NCI-H82 treated with DMSO at 0.1 percent for 48 hours (cell line): ENCODE results near the gene SNRPF.

ENCODE experiments used
- DNase-seq: peaks from one replicate; lab custom pipeline; 2025; ENCODE audit not compliant: unreplicated experiment; lab: John Stamatoyannopoulos, UW

SNRPF gene

DNA sequence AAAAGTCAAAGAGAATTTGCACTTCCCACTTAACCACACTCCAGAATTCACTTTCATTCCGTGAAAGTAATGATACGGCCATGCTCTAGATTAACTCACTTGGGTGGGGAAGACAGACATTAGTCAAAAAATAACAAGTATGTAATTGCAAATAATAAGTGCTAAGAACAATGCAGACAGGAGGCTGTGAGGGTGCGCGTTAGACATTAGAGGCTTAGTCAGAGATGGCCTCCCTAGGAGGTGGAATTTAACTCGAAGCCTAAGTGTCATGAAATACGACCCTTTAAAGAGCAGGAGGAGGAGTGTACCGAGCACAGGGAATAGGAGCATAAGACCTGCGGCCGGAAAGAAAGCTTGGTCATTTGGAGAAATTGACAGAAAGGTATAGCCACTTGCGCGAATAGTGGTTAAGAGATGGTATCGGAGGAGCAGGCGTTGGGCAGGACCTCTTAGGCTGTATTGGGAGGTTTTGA is 628 bp downstream of the SNRPF start:
- no peak for DNase-seq

DNA sequence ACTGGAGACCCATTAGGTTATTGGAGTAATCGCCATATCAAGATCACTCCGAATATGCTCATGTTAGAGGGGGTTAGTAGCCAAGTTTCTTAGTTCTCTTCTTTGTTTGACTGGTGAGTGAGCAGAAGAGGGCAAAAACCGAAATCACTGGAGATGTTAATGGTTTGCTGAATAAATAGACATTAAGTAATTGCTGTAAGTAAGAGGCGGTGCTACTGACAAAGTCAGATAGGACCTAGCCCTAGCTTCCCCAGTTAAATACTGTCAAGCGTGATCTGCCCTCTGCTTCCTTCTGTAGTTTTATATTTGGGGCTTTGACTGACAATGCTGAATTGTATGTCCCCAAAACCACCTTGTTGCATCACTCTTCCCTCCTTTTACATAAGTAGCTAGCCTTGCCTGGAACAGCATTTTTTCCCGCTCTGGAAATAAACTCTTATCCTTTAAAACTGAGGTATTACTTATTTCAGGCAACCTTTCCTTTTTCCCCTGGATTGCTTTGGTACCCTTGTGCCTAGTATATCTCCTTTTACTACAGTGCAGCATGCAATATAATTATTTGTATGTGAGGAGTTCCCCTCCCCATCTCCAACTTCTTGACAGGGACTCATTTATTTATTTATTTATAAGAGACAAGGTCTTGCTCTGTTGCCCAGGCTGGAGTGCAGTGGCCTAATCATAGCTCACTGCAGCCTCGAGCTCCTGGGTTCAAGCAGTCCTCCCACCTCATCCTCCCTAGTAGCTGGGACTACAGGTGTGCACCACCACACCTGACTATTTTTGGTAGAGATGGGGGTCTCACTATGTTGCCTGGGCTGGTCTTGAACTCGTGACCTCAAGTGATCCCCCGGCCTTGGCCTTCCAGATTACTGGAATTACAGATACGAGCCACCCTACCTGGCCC is 1.4 kb downstream of the SNRPF start:
- no peak for DNase-seq

DNA sequence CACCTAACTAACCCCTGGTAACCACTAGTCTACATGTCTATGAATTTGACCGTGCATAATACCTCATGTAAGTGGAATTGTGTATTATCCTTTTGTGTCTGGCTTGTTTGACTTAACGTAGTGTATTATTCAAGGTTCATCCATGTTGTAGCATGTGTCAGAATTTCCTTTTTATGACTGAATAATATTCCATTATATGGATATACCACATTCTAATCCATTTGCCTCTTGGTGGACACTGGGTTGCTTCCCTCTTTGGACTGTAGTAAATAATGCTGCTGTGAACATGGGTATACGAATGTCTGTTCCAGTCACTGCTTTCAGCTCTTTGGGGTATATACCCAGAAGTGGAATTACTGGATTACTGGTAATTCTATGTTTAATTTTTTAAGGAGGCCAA is 3.3 kb downstream of the SNRPF start:
- DNase-seq = no peak

DNA sequence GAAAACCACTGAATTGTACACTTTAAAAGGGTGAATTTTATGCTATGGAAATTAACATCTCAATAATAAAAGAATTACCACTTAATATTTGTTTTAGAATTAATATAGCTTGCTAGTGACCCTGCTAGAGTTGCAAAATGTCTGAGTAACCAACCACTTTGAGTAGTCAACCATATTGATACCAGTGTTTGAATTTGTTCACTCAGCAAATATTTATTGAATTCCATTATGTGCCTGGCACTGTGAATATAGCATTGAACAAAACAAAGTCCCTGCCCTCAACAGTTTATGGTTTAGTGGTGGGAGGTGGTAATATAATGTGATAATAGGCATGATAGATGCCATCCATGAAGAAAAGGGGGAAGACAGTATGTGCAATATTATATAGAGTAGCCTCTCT is 4.6 kb downstream of the SNRPF start:
- DNase-seq = no peak

DNA sequence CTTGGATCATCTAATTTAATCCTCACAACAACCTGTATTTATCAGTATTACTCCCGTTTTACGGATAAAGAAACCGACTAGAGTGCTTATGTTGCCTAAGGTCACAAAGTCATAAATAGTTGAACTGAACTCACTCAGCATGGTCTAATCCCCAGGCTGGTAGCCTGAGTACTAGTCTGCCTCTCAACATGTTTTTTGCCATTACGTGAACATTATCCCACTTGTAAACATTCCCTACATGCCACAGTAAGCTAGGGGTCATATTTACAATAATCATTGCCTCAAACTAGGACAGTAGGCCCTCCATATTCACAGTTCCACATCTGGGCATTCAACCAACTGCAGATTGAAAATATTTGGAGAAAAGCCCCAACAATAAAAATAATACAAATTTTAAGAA is 12.1 kb downstream of the SNRPF start:
- DNase-seq = no peak

DNA sequence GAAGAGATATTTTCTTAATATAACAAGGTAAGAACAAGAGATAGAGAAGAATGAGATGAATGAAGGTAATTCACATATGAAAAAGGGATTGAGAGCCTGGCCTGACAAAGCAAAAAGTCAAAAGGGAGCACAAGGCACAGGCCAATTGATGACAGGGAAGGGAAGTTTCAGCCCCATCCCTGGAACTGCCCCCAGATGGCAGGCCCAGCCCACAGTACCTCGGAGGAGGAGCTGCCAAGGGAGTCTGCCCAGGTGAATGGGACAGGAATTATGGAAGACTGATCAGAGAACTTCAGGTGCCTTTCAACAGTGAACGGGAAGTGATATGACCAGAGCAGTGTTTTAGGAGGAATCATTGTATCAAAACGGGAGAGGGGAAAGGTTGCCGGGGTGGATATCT is 15.7 kb downstream of the SNRPF start:
- DNase-seq = no peak

DNA sequence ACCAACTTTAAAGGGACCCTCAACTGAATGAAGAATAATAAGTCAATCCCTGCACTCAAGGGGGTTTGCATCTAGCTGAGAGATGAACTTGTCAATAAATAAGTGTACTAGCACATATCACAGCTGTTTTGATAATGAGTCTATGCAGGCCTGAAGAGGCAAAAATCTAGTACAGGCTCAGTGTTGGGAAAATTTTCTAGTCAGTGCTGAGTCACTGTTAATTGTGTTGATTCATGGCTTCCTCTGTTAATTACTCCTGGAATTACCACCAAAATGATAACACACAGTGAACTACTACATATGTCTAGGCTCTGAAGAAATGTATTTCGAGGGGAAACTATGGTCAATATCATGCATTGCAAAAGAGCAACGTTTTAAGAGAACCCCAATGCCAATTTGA is 18.9 kb downstream of the SNRPF start:
- no peak for DNase-seq

DNA sequence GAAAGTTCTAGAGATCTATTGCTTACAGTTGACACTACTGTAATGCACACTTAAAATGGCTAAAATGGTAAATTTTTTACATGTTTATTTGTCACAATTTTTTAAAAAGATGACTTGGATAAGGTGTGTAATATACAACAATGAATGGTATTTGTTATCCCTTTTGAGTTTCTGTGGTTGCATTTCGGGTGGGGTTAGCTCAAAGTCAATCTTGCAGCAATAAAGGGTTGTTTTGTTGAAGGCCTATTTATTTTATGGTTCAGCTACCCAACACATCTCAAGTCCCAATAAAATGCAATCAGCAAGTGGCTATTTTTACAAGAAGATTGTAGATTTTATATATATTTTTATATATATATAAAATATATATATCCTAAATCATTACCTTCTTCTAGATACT is 22.1 kb downstream of the SNRPF start:
- DNase-seq = no peak

DNA sequence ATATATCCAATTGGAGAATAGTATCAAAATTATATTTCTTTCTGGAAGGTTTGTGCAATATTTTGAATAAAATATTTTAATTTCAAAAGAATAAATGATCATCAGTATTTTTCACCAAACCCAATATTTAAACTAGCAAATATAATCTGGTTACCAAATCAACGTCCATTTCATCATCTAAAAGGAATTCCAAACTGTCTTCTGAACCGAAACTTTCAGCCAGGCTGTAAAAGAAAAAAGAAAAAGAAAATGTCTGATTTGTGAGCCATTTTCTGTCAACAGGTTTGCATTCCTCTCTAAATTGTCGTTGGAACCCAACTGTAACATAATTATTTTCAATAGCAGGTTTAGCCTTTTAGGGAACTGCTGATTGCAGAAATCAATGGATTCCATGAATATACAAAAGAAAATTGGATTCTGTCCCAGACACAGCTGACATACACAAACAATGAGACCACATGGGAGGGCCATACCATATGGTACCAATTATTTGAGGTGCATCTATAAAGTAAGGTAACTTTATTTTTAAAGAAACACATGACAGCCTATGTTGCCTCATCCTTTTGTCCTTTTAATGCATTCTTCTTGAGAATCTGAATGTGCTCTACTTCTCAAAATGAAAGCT is 22.7 kb downstream of the SNRPF start:
- DNase-seq = no peak

DNA sequence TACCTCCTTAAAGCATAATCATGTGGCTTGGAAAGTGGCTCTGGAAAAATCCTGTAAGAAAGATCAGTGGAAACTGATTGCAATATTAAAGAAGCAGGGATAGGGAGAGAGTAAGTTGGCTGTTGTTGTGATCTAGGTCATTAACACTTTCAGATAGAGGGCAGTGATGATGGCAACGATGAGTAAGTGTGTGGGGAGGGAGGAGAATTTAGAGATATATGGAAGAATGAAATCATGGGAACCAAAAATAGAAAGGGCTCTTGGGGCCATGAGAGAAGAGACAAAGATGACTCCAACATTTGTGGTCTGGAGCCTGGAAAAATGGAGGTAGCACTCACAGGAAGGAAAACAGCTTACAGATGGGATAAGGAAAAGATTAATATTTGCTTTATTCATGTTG is 23.3 kb downstream of the SNRPF start:
- DNase-seq = no peak

DNA sequence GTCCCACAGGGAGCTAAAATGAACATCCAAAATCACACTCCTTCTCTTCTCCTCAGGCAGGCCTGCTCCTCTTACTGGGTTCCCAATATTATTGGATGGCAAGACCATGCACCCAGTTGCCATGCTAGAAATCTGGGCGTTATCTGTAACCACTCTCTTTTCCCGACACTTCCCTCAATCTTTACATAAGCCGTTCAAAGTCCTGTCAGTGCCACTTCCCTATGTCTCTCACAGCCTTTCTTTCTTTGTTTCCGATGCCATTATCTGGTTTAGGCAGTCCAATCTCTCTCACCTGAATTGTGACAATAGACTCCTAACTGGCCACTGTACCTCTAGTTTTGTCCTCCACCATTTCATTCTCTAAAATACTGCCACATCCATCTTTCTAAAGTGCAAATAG is 24.1 kb downstream of the SNRPF start:
- DNase-seq = no peak

DNA sequence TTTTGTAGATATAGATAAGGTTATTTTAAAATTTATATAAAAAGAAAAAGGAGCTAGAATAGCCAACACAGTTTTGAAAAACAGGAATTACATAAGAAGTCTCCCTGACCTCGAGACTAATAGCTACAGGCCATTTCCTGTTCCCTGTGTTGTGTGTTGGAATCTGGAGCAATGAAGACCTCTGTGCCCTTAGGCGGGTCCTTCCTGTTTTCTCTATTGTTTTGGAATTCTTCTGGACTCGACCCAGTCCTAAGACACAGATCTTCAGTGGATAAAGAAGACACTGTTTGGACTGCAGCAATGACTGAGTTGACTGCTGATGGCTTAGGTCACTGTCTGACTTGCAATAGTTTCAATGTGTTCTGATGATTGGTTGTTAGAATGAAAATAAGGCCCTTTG is 26.2 kb downstream of the SNRPF start:
- no peak for DNase-seq

DNA sequence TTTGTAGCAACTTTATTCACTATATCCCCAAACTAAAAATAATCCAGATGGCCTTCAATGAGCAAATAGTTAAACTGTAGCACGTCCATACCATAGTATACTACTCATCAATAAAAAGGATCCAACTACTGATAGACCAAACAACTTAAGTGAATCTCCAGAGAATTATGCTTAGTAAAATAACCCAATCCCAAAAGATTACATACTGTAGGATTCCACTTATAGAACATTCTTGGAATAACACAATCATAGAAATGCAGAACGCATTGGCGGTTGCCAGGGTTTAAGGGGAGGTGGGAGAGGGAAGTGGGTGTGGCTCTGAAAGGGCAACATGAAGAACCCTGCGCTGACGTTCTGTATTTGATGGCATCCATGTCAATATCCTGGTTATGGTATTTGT is 28.6 kb downstream of the SNRPF start:
- DNase-seq = no peak

DNA sequence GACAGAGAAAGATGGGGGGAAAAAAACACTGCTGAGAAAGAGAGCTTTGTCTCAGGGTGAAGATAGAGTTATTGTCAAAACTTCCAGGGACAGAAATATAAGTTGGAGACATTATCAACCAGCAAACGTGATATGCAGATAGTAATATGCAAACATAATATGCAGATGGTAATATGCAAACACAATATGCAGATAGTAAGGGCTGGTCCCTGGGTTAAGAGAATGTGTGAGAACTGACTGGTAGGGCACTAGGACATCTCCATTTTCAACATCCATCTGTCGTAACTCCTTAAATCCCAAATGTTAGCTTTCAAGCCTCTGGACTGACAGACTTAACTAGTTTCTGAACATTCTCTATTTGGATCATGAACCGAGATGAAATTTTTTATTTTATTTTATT is 32.2 kb downstream of the SNRPF start:
- no peak for DNase-seq

DNA sequence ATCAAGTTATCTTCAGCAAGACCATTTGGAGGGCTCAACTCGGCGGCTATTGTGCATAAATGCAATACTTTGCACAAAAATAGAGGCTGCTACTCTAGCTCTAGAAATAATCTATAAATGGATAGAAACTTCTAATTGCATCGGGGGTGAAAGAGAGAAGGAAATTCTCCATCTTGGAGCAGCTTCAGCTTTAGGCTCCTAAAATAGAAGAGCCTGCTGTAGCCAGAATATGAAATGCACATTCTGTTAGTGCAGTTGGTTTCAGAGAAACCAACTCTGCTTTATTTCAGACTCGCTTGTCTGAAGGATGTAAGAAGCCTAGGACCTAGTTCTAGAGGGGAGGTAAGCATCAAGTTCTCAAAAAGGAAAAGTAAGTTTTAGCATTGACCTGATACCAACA is 38.1 kb downstream of the SNRPF start:
- no peak for DNase-seq

DNA sequence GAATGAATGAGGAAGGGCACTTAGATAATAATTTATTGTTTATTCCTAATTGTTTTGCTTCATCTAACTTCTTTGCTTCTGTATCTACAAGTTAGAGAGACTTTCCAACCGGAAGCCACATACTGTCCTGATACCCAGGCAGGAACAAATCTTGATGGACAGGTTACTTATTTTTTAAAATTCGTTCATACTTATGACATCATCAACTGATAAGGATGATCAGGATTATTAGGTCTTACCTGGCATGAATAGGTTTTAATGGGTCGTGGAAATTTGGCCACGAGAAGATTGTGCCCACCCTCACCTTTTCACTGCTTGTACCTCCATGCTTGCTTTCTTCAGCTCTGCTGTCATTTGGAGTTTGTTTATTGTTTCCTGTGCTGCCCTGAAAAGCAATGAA is 39.3 kb downstream of the SNRPF start:
- no peak for DNase-seq

DNA sequence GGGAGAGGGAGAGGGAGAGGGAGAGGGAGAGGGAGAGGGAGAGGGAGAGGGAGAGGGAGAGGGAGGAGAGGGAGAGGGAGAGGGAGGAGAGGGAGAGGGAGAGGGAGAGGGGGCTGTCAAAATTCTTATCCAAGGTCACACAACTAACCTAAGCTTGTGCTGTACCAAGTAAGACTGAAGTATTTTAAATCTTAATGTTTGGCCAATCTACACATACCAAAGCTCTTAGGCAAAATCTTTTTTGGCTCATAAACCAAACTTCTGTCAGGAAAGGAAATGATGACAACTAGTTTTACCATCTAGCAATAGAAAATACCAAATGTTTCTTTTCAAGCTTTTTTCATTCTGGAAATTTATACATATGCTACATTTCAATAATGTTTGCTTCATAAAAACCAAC is 49.8 kb downstream of the SNRPF start:
- DNase-seq = no peak

DNA sequence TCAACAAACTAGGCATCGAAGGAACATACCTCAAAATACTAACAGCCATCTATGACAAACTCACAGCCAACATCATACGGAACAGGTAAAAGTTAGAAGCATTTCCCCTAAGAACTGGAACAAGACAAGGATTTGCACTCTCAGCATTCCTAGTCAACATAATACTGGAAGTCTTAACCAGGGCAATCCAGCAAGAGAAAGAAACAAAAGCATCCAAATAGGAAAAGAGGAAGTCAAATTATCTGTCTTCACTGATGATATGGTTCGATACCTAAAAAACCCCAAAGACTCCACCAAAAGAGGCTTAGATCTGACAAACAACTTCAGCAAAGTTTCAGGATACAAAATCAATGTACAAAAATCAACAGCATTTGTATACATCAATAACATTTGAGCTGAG is 51.1 kb downstream of the SNRPF start:
- DNase-seq = no peak
